ENCODE measurements around the gene CDC42BPG. TPM values are rescaled to one million over a fixed set of nuclear protein-coding genes. Genes with fewer than 3 reads are reported as not detected.

CDC42BPG gene
- total RNA-seq, 1 donor from 2014 or later, result 13.0 TPM

GRCh38 chr11:64842851-64843685 lies 1.4 kb downstream of the CDC42BPG start:
- DNase-seq (ENCODE audit: extremely low spot score in 2 of 2), result no peak
- TF ChIP-seq POLR2A (IDR thresholded peaks at IDR 0.05), result no peak
- peak; percentile 8 to 45 for TF ChIP-seq POLR2AphosphoS5 (IDR thresholded peaks at IDR 0.05; ENCODE audit: insufficient read depth in 1 of 2, low read depth in 1 of 2)
- no peak for TF ChIP-seq CTCF (IDR thresholded peaks at IDR 0.05)
- H3K4me1 ChIP-seq, result peaks cover 18% of the 10 kb centered on the region
- peak overlapping the region; percentile 50 to 56 for H3K4me3 ChIP-seq
- peaks cover 0 to 7% of the 10 kb centered on the region in 2 donors for H3K36me3 ChIP-seq
- peak overlapping the region; percentile 78 for H3K27ac ChIP-seq
- no peaks in the 10 kb centered on the region for H3K27me3 ChIP-seq
- H3K9me3 ChIP-seq, result no peaks in the 10 kb centered on the region
- intact Hi-C loops (cut with DNase I), result no loop called here

GRCh38 chr11:64842366-64842759 lies 2.1 kb downstream of the CDC42BPG start:
- peak overlapping the region; percentile 78 for H3K27ac ChIP-seq
- peaks cover 13% of the 10 kb centered on the region for H3K4me1 ChIP-seq
- TF ChIP-seq POLR2AphosphoS5 (IDR thresholded peaks at IDR 0.05; ENCODE audit: insufficient read depth in 1 of 2, low read depth in 1 of 2) (no peak), POLR2A (IDR thresholded peaks at IDR 0.05) (no peak), CTCF (IDR thresholded peaks at IDR 0.05) (no peak)
- no peaks in the 10 kb centered on the region for H3K9me3 ChIP-seq
- intact Hi-C loops (cut with DNase I), result no loop called here
- DNase-seq (ENCODE audit: extremely low spot score in 2 of 2), result no peak
- H3K4me3 ChIP-seq, result peak overlapping the region in 1 of 2 donors; percentile 50
- no peaks in the 10 kb centered on the region for H3K27me3 ChIP-seq
- H3K36me3 ChIP-seq, result peaks cover 0 to 7% of the 10 kb centered on the region in 2 donors

- peak overlapping the region; percentile 78 for H3K27ac ChIP-seq
- DNase-seq (ENCODE audit: extremely low spot score in 2 of 2), result no peak
- peak overlapping the region in 1 of 2 donors; percentile 50 for H3K4me3 ChIP-seq
Observed at GRCh38 chr11:64841592-64842365, 2.7 kb downstream of the CDC42BPG start.

GRCh38 chr11:64839887-64840782 lies 4.3 kb downstream of the CDC42BPG start:
- no peak for TF ChIP-seq POLR2AphosphoS5 (IDR thresholded peaks at IDR 0.05; ENCODE audit: insufficient read depth in 1 of 2, low read depth in 1 of 2)
- TF ChIP-seq POLR2A (IDR thresholded peaks at IDR 0.05), result no peak
- TF ChIP-seq CTCF (IDR thresholded peaks at IDR 0.05), result no peak
- Histone ChIP-seq H3K9me3 (no peaks in the 10 kb centered on the region), H3K27ac (no peak overlapping the region), H3K4me1 (peaks cover 9% of the 10 kb centered on the region), H3K4me3 (no peak overlapping the region), H3K36me3 (peaks cover 0 to 7% of the 10 kb centered on the region in 2 donors), H3K27me3 (no peaks in the 10 kb centered on the region)
- DNase-seq (ENCODE audit: extremely low spot score in 2 of 2), result no peak
- intact Hi-C loops (cut with DNase I), result no loop called here

More at GRCh38 chr11:64841592-64842365, 2.7 kb downstream of the CDC42BPG start:
- Histone ChIP-seq H3K27me3 (no peaks in the 10 kb centered on the region), H3K36me3 (peaks cover 0 to 7% of the 10 kb centered on the region in 2 donors), H3K4me1 (peaks cover 10% of the 10 kb centered on the region), H3K9me3 (no peaks in the 10 kb centered on the region)
- intact Hi-C loops (cut with DNase I), result no loop called here
- TF ChIP-seq POLR2A (IDR thresholded peaks at IDR 0.05) (no peak), POLR2AphosphoS5 (IDR thresholded peaks at IDR 0.05; ENCODE audit: insufficient read depth in 1 of 2, low read depth in 1 of 2) (no peak)

GRCh38 chr11:64839335-64839734 lies 5.1 kb downstream of the CDC42BPG start:
- Histone ChIP-seq H3K36me3 (peaks cover 0 to 7% of the 10 kb centered on the region in 2 donors), H3K4me1 (peaks cover 4% of the 10 kb centered on the region), H3K27ac (no peak overlapping the region), H3K4me3 (no peak overlapping the region), H3K9me3 (no peaks in the 10 kb centered on the region), H3K27me3 (no peaks in the 10 kb centered on the region)
- DNase-seq (ENCODE audit: extremely low spot score in 2 of 2), result no peak
- intact Hi-C loops (cut with DNase I), result no loop called here
- no peak for TF ChIP-seq CTCF (IDR thresholded peaks at IDR 0.05)
- TF ChIP-seq POLR2A (IDR thresholded peaks at IDR 0.05), result no peak
- TF ChIP-seq POLR2AphosphoS5 (IDR thresholded peaks at IDR 0.05; ENCODE audit: insufficient read depth in 1 of 2, low read depth in 1 of 2), result no peak
